K562 (cell line): Measurements from ENCODE around the gene LIX1. TPM values are rescaled to one million over a fixed set of nuclear protein-coding genes. Genes with fewer than 3 reads are reported as not detected.

Experiments used
- ETV1 ChIP-seq: fragments of 450-650 bp; conservative IDR thresholded peaks from 2 replicates; pipeline ENCODE4 v1.6.1; 2016; ENCODE audit warnings: missing genetic modification characterization, control low read depth, low read depth, missing compliant biosample characterization
- TEAD2 ChIP-seq: fragments of 450-650 bp; IDR thresholded peaks from 2 replicates; pipeline ENCODE4 v1.6.1; 2016; ENCODE audit warnings: missing genetic modification characterization, control low read depth, missing compliant biosample characterization
- TEAD4 ChIP-seq, 2 experiments: sonication (generic) in 1 of 2; formaldehyde crosslinking in 1 of 2; IDR thresholded peaks; 2 replicates each; pipeline versions ENCODE4 v1.6.1 to v1.8.0; 2012 to 2022; ENCODE audit warnings: borderline replicate concordance in 1 of 2, inconsistent platforms in 1 of 2, low read length in 1 of 2, mild to moderate bottlenecking in 1 of 2, missing genetic modification reagents in 1 of 2
- polyA plus RNA-seq, 8 experiments: library from polyadenylated mRNA; depleted of rRNA in 4 of 8; stranded (reverse) in 5 of 8; unstranded in 3 of 8; fragments of >200 nt; fragmentation: Nextera tagmentation in 2 of 8; fragmentation: Illumina TruSeq in 1 of 8; extraction: Ambion mirVana in 2 of 8; extraction: Trizol in 1 of 8; gene quantifications; 2 replicates each; pipeline versions ENCODE4 v1.2.1 to v1.2.3, GENCODE V29; 2011 to 2014; ENCODE audit warnings: inconsistent platforms in 1 of 8, missing spikeins in 1 of 8
- total RNA-seq, 7 experiments: library from RNA; depleted of rRNA in 6 of 7; stranded (reverse); fragments of >200 nt in 6 of 7; fragmentation: Illumina TruSeq in 2 of 7; extraction: Trizol in 2 of 7; gene quantifications; 2 replicates each; pipeline versions ENCODE4 v1.2.1 to v1.2.3, GENCODE V29; 2011 to 2021; ENCODE audit warnings: low replicate concordance in 1 of 7
- TF ChIP-seq, protein P1 (sequence below), 2 experiments: fragments of 450-650 bp; formaldehyde crosslinking in 1 of 2; IDR thresholded peaks; 2 replicates each; pipeline versions ENCODE4 v1.4.0 to v1.6.1; 2014 to 2020; ENCODE audit warnings: mild to moderate bottlenecking in 2 of 2, borderline replicate concordance in 1 of 2, low read depth in 1 of 2
- TF ChIP-seq, protein P2 (sequence below), 2 experiments: IDR thresholded peaks; 2 replicates each; pipeline ENCODE4 v1.6.1; 2012; ENCODE audit warnings: improper control_type of control experiment in 2 of 2, low read depth in 2 of 2, low read length in 2 of 2, borderline replicate concordance in 1 of 2
- TF ChIP-seq, protein P3 (sequence below), 3 experiments: IDR thresholded peaks in 2 of 3; conservative IDR thresholded peaks in 1 of 3; 2 replicates each; pipeline ENCODE4 v1.5.1; 2011 to 2012; ENCODE audit warnings: low read length in 3 of 3, mild to moderate bottlenecking in 3 of 3, control low read depth in 2 of 3, improper control_type of control experiment in 1 of 3, inconsistent platforms in 1 of 3, low read depth in 1 of 3, mixed read lengths in 1 of 3, moderate library complexity in 1 of 3; ENCODE audit not compliant: insufficient read depth in 2 of 3

Gene LIX1
- total and polyA plus RNA-seq, 9 of the 15 experiments (the other 6 are each of a cell fraction or from before 2014, with no cell fraction given) = 0.01 to 0.18 TPM; not detected in 7

DNA sequence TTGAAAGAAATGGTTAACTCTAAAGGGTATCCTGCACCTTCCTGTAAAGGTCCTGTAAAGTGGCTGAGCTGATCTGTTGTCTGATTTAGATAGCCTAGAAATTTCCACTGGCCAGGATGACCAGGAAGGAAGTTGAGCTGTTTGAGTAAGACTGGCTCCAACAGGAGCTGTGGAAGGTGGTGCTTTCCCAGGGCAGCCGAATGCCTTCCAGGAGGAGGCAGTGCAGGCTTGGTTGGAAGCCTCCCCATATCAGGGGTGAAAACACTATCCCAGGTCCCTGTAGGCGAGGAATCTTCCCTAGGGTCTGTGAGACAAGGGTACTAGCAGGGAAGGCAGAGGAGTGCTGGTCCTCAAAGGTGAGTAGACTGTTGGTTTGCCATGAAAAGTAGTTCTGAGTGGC, 98.4 kb downstream of the LIX1 start (continued):
- TF ChIP-seq ETV1 (tag) = 0 out of 2 replicates have a peak, but pooled peaks have one; percentile 14
- TF ChIP-seq, protein P1, sequence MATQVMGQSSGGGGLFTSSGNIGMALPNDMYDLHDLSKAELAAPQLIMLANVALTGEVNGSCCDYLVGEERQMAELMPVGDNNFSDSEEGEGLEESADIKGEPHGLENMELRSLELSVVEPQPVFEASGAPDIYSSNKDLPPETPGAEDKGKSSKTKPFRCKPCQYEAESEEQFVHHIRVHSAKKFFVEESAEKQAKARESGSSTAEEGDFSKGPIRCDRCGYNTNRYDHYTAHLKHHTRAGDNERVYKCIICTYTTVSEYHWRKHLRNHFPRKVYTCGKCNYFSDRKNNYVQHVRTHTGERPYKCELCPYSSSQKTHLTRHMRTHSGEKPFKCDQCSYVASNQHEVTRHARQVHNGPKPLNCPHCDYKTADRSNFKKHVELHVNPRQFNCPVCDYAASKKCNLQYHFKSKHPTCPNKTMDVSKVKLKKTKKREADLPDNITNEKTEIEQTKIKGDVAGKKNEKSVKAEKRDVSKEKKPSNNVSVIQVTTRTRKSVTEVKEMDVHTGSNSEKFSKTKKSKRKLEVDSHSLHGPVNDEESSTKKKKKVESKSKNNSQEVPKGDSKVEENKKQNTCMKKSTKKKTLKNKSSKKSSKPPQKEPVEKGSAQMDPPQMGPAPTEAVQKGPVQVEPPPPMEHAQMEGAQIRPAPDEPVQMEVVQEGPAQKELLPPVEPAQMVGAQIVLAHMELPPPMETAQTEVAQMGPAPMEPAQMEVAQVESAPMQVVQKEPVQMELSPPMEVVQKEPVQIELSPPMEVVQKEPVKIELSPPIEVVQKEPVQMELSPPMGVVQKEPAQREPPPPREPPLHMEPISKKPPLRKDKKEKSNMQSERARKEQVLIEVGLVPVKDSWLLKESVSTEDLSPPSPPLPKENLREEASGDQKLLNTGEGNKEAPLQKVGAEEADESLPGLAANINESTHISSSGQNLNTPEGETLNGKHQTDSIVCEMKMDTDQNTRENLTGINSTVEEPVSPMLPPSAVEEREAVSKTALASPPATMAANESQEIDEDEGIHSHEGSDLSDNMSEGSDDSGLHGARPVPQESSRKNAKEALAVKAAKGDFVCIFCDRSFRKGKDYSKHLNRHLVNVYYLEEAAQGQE (IDR thresholded peaks at IDR 0.05; ENCODE audit: borderline replicate concordance) = peak; percentile 61; the same call in 1 of the 2 replicates
- TF ChIP-seq, protein P1 (CRISPR knock-in tag; IDR thresholded peaks at IDR 0.05; ENCODE audit: low read depth) = no peak
- TF ChIP-seq, protein P2, sequence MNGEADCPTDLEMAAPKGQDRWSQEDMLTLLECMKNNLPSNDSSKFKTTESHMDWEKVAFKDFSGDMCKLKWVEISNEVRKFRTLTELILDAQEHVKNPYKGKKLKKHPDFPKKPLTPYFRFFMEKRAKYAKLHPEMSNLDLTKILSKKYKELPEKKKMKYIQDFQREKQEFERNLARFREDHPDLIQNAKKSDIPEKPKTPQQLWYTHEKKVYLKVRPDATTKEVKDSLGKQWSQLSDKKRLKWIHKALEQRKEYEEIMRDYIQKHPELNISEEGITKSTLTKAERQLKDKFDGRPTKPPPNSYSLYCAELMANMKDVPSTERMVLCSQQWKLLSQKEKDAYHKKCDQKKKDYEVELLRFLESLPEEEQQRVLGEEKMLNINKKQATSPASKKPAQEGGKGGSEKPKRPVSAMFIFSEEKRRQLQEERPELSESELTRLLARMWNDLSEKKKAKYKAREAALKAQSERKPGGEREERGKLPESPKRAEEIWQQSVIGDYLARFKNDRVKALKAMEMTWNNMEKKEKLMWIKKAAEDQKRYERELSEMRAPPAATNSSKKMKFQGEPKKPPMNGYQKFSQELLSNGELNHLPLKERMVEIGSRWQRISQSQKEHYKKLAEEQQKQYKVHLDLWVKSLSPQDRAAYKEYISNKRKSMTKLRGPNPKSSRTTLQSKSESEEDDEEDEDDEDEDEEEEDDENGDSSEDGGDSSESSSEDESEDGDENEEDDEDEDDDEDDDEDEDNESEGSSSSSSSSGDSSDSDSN (IDR thresholded peaks at IDR 0.05; ENCODE audit: borderline replicate concordance in 1 of 2, low read depth in 2 of 2, low read length in 2 of 2) = 0 out of 4 replicates have a peak, but pooled peaks of 1 of the 2 experiments have one; percentile 37
- TF ChIP-seq, protein P3, sequence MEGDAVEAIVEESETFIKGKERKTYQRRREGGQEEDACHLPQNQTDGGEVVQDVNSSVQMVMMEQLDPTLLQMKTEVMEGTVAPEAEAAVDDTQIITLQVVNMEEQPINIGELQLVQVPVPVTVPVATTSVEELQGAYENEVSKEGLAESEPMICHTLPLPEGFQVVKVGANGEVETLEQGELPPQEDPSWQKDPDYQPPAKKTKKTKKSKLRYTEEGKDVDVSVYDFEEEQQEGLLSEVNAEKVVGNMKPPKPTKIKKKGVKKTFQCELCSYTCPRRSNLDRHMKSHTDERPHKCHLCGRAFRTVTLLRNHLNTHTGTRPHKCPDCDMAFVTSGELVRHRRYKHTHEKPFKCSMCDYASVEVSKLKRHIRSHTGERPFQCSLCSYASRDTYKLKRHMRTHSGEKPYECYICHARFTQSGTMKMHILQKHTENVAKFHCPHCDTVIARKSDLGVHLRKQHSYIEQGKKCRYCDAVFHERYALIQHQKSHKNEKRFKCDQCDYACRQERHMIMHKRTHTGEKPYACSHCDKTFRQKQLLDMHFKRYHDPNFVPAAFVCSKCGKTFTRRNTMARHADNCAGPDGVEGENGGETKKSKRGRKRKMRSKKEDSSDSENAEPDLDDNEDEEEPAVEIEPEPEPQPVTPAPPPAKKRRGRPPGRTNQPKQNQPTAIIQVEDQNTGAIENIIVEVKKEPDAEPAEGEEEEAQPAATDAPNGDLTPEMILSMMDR (IDR thresholded peaks at IDR 0.05 in 2 of 3, conservative IDR thresholded peaks at IDR 0.05 in 1 of 3; ENCODE audit: insufficient read depth in 2 of 3, low read depth in 1 of 3, low read length in 3 of 3) = peak; percentile 62 to 68 (median 63)
- peak; percentile 98 for TF ChIP-seq TEAD2 (tag)
- peak; percentile 82 for TF ChIP-seq TEAD4 (IDR thresholded peaks at IDR 0.05; ENCODE audit: low read length)
- no peak for TF ChIP-seq TEAD4 (CRISPR knock-in tag; IDR thresholded peaks at IDR 0.05; ENCODE audit: borderline replicate concordance)
